NB4 (cell line): ENCODE data around the gene STARD10.

Source experiments
- CTCF ChIP-seq: IDR thresholded peaks from one replicate; pipeline ENCODE4 v1.5.1; 2012; ENCODE audit warnings: low read depth, low read length
- MAX ChIP-seq: IDR thresholded peaks from 2 replicates; pipeline ENCODE4 v1.6.1; 2011; ENCODE audit warnings: low read depth, low read length
- POLR2A ChIP-seq: IDR thresholded peaks from 2 replicates; pipeline ENCODE4 v1.6.1; 2011; ENCODE audit warnings: mild to moderate bottlenecking; ENCODE audit not compliant: insufficient read length; ENCODE audit errors: extremely low read depth

GRCh38 chr11:72730243-72730642 is 63.6 kb downstream of the STARD10 start:
- no peak for TF ChIP-seq CTCF
- TF ChIP-seq MAX: no peak
- no peak for TF ChIP-seq POLR2A
